Colonic mucosa (tissue), 4 donors: ENCODE measurements around the gene SLC9A9. TPM values are rescaled to one million over a fixed set of nuclear protein-coding genes. Genes with fewer than 3 reads are reported as not detected.

Experiments
- DNase-seq: peaks from one replicate; pipeline ENCODE4 v3.0.0-alpha.2; 2020
- H3K27ac ChIP-seq: fragments of 200-600 bp; one replicate; pipeline ENCODE4 v1.8.0; 2021
- H3K27me3 ChIP-seq: fragments of 200-600 bp; one replicate; pipeline ENCODE4 v1.8.0; 2021
- H3K36me3 ChIP-seq: fragments of 200-600 bp; one replicate; pipeline ENCODE4 v1.8.0; 2021
- H3K4me1 ChIP-seq: fragments of 200-600 bp; one replicate; pipeline ENCODE4 v1.8.0; 2021; ENCODE audit warnings: mild to moderate bottlenecking
- H3K4me3 ChIP-seq: fragments of 200-600 bp; one replicate; pipeline ENCODE4 v1.8.0; 2021
- H3K9ac ChIP-seq, 2 donors: one replicate each; pipeline ENCODE4 v1.7.0; 2013; ENCODE audit warnings: control low read depth in 2 of 2, low read depth in 2 of 2, low read length in 2 of 2
- H3K9me3 ChIP-seq: fragments of 200-600 bp; one replicate; pipeline ENCODE4 v1.8.0; 2021
- intact Hi-C: fragments of 100-400 bp; cut with DNase I; formaldehyde crosslinking; loops from one replicate; pipeline ENCODE4 v1.14.1; 2022
- total RNA-seq, 2 donors: library from RNA; stranded (reverse); fragmentation: NEBNext Ultra II Directional in 1 of 2; extraction: Animal tissue kit (Norgen Biotek cat#: 25700) in 1 of 2; gene quantifications; one replicate each; pipeline ENCODE4 v1.2.1, GENCODE V29; 2021
- TF ChIP-seq, protein P1 (sequence below): fragments of 200-600 bp; IDR thresholded peaks from one replicate; pipeline ENCODE4 v1.8.0; 2022; ENCODE audit warnings: antibody characterized with exemption, mild to moderate bottlenecking
- donor health status: healthy.
- donor health status: DM: no; HTN: no; CAD: no.
- donor health status: DM: no; HTN: no; CAD: no.

SLC9A9 gene
- total RNA-seq, 2 donors from 2014 or later, result 2.5 to 6.5 TPM

DNA sequence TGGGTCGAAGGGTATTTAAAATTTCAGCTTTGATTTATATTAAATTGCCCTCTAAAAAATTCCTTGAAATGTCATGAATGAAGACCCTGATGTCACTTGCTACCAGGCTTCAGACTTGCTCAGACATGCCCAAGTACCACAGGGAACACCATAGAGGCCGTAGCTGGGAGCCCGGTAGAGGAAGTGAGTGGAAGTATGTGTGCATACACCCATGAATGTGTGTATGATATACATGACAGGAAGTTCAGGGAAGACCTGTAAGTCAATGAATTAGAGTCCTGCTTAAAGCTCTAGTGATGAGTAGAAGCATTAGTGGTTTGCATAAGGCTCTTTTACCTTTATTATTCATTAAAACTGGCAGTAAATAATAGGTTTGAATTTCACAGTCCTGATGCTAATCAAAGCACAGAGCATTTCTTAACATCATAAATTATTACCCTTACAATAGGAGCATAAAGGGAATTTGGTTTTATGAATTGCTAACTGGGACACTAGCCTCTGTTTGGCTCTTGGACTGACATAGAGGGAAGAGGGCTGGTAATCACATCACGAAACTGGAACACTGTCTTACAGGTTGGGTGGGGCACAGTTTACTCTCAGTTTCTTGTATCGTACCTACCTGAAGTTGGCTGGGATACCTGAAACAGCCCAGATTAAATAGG, 584.3 kb downstream of the SLC9A9 start:
- Histone ChIP-seq H3K4me1 (no peaks in the 10 kb centered on the region), H3K36me3 (no peaks in the 10 kb centered on the region), H3K9ac (no peak overlapping the region), H3K4me3 (no peak overlapping the region), H3K27ac (no peak overlapping the region), H3K27me3 (no peaks in the 10 kb centered on the region), H3K9me3 (no peaks in the 10 kb centered on the region)
- intact Hi-C loops, result no loop called here
- TF ChIP-seq, protein P1, sequence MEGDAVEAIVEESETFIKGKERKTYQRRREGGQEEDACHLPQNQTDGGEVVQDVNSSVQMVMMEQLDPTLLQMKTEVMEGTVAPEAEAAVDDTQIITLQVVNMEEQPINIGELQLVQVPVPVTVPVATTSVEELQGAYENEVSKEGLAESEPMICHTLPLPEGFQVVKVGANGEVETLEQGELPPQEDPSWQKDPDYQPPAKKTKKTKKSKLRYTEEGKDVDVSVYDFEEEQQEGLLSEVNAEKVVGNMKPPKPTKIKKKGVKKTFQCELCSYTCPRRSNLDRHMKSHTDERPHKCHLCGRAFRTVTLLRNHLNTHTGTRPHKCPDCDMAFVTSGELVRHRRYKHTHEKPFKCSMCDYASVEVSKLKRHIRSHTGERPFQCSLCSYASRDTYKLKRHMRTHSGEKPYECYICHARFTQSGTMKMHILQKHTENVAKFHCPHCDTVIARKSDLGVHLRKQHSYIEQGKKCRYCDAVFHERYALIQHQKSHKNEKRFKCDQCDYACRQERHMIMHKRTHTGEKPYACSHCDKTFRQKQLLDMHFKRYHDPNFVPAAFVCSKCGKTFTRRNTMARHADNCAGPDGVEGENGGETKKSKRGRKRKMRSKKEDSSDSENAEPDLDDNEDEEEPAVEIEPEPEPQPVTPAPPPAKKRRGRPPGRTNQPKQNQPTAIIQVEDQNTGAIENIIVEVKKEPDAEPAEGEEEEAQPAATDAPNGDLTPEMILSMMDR, result no peak
- DNase-seq, result no peak

DNA sequence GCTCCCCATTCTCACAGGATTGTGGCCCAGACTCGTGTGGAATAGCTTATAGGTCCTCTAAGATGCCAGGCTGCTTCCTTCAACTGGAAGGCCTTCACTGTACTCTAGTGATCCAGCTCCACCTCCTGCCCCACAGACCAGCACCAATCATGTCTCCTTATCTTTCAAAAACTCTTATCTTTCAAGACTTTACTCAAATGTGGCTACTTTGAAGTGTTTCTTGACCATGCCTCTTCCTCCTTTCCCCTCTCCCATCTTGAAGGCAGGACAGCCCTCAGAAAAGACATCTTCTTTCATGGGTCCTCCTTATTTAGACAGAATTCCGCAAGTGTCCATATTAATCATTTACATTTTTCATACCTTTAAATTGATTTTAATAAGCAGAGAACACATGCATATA, 586.4 kb downstream of the SLC9A9 start:
- Histone ChIP-seq H3K9me3 (no peaks in the 10 kb centered on the region), H3K27ac (no peak overlapping the region), H3K9ac (no peak overlapping the region), H3K27me3 (no peaks in the 10 kb centered on the region), H3K4me3 (no peak overlapping the region), H3K36me3 (no peaks in the 10 kb centered on the region), H3K4me1 (no peaks in the 10 kb centered on the region)
- intact Hi-C loops, result no loop called here
- no peak for DNase-seq
- TF ChIP-seq, protein P1, result no peak

- Histone ChIP-seq H3K27ac (no peak overlapping the region), H3K4me1 (no peaks in the 10 kb centered on the region), H3K9me3 (no peaks in the 10 kb centered on the region), H3K4me3 (no peak overlapping the region), H3K36me3 (no peaks in the 10 kb centered on the region), H3K27me3 (no peaks in the 10 kb centered on the region), H3K9ac (no peak overlapping the region)
- no peak for DNase-seq
- TF ChIP-seq, protein P1, result no peak
- intact Hi-C loops, result no loop called here
Observed at GRCh38 chr3:143258692-143259091, 589.6 kb downstream of the SLC9A9 start.

DNA sequence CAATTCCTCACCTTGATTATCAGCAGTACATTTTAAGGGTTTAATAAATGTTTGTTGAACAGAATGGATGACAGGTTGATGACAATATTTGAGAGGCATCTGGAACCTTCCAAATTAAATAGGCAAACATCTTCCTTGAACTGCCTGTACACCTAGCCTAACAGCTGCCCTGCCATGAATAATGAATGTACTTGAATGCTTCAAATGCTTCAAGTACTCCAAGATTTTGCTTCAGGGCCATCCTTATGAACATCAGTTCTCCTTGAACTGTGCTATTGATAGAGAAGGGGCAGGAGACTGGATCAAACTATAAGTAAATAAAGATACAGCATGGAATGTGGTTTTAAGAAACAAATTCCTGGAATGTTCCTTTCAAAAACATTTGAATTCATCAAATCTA, 591.9 kb downstream of the SLC9A9 start:
- no peaks in the 10 kb centered on the region for H3K27me3 ChIP-seq
- no peak overlapping the region for H3K27ac ChIP-seq
- no peak overlapping the region for H3K4me3 ChIP-seq
- no peaks in the 10 kb centered on the region for H3K4me1 ChIP-seq
- no peak overlapping the region for H3K9ac ChIP-seq
- no peaks in the 10 kb centered on the region for H3K9me3 ChIP-seq
- TF ChIP-seq, protein P1, result no peak
- H3K36me3 ChIP-seq, result no peaks in the 10 kb centered on the region
- DNase-seq, result no peak
- intact Hi-C loops, result no loop called here

GRCh38 chr3:143255739-143256138, 592.5 kb downstream of the SLC9A9 start:
- Histone ChIP-seq H3K36me3 (no peaks in the 10 kb centered on the region), H3K9me3 (no peaks in the 10 kb centered on the region), H3K4me1 (no peaks in the 10 kb centered on the region), H3K27me3 (no peaks in the 10 kb centered on the region), H3K9ac (no peak overlapping the region), H3K27ac (no peak overlapping the region), H3K4me3 (no peak overlapping the region)
- TF ChIP-seq, protein P1, result no peak
- DNase-seq, result no peak
- intact Hi-C loops, result no loop called here
